GM19395 (cell line): ENCODE data around the gene FBXW8.

ENCODE experiments used
- ATAC-seq: cut with Tn5 transposase; IDR thresholded peaks from one replicate; pipeline ENCODE4 v1.9.1; 2021; ENCODE audit warnings: mild to moderate bottlenecking, moderate library complexity; ENCODE audit not compliant: unreplicated experiment

The FBXW8 gene

DNA sequence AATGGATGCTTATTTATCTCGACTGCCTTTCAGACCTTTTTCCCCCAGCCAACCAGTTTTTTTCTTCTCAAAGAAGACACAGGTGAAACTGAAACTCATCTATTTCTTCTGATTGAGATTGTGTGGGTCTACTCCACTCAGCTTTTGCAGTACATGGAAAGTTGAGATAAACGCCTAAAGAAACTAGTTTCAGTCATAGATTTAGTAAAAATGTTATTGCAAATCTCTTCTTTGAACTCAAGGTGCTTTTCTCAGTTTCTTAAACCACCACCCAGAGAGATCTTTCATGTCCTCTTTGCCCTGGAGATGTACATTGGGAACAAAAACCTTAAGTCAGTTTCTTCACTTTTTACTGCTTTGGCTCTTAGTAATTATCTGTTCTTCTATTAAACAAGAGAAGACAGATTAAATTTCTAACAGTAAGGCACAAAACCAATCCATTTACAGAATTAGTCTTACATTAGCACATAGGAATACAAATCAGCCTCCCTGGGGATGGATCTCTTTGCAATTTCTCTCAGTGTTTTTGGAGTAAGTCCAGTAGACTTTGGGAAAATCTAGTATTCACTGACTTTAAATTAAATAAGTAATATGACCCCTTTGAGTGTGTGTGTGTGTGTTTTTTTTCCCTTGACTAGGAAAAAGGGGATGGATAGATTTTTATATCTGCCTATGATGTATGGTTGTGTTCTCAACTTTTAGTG lies 11.6 kb downstream of the FBXW8 start:
- ATAC-seq: peak; percentile 75

DNA sequence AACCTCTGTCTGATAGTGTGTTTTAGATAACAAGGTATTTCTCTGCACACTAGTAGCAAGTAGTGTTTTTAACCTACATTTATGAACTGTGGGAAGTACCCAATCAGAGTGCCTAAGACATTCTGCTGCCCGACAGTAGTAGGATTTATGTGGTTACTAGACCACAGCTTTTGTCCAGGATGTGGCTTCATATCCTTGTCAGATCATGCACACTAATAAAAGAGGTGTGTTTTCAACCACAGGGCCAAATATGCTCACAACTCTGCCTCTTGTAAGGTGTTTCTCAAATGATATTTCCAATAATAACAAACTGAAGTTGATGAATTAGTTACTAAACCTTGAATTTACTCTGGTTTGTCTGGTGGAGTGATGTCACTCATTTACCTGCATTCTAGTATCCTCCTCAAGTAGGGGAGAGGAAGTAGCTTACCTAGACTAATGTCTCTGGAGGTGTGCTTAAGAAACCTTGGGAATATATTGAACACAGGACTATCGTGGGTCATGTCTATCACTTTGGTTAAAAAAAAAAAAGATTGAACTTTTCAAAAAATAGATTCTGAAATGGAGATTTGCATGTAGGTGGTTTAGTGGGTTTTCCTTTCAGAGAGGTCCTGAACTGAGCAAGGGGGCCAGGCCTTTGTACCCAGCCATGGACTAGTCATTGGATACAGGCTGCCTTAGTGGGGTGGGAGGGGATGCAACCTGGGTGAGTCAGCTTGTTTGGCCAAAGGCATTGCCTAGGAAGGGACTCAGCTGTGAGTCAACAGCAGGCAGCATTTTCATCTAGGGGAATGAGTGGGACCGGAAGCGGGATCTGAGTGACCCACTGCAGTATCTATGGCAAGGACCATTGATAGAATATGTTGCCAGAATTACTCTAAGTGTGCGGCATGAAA lies 14.1 kb downstream of the FBXW8 start:
- ATAC-seq: peak; percentile 81

DNA sequence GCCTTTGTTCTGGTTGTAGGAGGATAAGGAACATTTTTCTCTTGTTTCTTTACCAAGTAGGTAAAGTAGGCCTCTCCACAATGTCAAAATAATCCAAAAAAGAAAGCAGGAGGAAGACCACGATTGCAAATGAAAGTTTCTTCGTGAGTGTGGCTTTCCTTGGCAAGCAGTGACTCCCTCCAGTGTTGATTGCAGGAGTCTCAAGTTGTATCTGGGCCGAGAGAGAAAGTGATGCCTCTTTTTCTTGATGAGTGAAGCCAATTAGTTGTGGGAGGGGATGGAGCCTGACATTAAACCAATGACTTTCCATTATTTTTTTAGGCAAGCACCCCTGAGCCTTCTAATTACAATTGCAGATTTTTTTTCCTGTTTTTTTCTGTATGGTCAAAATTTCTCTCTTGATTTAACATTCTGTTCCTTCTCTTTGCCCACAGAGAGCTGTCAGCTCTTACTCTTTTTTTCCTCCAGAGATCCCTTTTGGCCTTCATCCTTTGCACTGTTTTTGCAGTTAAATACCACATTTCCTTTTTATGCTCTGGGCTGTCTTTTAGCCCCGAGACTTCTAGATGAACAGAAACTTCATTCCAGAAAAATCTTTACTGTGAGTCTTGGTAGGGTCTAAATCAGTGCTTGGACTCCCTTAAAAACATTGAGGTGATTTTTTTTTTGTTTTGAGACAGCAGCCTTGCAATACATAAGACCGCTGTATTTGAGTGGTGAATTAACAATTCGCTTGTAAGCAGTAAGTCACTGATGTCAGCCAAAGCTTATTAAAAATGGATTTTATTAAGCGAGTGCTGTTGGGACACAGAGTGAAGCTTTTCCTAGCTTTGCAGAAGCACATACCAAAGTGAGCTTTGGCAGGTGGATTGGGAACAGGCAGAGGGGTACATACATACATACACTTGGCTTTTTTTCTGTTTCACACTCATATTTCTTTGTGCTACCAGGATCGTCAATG lies 15.8 kb downstream of the FBXW8 start:
- ATAC-seq: no peak

DNA sequence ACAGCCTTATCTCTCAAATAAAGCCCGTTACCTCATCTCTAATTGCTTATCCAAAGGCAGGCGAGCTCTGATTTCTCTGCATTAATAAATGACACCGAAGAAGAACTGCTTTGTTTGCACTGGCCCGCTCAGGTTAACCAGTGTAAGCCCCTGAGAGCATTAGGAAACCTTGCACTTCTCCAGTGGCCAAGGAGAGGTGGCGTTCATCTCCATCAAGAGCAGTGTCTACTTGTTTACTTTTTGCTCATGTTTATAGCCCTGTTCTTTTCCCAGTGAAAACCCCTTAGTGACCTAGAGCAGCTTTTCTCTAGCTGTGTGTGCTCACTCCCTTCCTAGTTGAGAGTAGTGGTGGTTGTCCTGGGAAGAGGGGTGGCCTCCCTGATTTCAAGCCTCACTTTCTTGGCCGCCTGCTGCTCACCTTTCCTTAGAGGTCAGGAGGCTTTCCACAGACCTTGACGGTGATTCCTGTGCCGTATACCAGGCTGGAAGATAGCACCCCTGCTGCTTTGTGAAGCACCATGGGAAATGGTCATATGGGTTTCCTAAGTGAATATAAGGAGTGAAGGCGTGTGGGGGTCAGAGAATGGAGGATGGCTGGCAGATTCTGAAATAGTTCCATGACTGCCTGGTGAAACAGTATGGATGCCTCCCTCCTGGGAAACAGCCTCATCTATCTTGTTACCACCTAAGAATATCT lies 16.6 kb downstream of the FBXW8 start:
- no peak for ATAC-seq

DNA sequence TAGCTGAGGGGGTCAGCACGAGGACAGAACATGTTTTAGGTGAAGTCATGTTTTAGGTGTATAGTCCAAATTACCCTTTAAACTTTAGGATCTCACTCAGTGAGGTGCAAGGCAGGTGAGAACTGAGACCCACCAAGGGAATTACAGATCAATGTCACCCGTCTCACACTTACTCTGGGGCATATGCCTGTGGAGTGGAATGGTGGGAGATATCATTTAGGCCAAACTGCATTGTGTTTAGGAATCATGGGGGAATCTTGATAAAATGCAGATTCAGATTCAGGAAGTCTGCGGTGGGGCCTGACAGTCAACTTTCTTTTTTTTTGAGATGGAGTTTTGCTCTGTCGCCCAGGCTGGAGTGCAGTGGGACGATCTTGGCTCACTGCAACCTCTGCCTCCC lies 17.8 kb downstream of the FBXW8 start:
- ATAC-seq: no peak

DNA sequence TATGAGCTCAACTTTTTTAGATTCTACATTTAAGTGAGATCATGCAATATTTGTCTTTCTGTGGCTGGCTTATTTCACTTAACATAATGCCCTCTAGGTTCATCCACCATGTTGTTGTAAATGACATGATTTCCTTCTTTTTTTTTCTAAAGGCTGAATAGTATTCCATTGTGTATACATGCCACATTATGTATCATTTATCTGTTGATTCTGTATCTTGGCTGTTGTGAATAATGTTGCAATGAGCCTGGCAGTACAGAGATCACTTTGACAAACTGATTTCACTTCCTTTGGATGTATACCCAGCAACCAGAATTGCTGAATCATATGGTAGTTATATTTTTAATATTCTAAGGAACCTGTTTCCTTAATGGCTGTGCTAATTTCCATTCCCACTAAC lies 19.1 kb downstream of the FBXW8 start:
- no peak for ATAC-seq

DNA sequence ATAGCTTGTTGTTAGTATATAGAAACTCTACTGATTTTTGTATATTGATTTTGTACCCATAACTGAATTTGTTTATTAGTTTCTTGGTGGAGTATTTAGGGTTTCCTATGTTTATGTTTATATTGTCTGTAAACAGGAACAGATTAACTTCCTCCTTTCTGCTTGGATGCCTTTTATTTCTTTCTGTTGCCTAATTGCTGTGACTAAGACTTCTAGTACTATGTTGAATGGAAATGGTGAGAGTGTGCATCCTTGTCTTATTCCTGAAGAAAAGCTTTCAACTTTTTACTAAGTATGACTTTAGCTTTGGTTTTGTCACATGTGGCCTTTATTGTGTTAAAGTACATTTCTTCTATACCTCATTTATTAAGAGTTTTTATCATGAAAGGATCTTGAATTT lies 20.9 kb downstream of the FBXW8 start:
- no peak for ATAC-seq

DNA sequence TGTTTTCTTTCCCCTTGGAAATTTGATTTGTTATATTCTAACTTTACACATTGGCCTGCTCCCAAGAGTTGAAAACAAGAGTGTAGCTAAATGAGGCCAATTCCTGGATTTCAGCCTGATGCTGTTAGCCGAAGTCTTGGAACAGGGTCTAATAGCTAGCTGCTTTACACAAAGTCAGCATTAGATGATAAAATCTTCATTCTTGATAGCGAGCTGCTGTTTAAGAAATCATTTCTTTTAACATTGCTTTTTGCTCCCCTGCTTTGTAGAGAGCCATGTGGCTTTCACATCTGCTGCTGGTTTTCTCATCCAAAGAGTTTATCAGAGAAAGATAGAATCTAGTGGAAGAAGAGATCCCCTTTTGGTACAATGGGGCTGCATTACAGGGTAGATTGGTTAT lies 22.3 kb downstream of the FBXW8 start:
- no peak for ATAC-seq

DNA sequence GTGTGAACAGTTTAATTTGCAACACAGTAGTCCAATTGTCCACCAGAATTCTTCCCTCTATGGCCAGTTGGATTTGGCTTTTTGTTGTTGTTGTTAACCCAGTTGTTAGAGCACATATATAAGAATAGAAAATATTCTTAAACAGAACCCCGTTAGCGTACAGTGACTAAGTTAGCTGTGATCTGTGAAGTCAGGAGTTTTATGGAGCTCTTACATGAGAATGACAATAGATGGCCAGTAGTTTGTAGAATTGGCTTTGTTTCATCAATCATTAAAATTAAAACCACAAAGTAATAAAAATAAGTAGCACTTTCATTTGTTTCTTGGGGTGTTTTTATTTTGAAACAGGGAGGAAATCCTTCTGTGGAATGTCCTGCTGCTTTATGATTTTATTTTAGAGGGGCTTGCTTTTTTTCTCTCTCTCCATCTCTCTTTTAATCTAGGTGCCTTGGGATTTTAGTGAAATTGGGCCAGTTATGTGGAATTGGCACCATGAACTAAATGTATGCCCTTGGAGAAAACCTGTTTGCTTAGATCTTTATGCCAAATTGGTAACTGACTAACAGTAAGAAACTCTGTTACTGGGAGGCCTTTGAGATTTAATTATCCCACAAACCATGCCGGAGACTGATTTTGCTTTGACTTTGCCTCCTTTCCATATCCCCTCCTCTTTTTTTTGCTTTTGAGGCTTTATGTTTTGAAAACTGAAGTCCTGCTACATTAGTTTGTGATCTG lies 22.9 kb downstream of the FBXW8 start:
- no peak for ATAC-seq

DNA sequence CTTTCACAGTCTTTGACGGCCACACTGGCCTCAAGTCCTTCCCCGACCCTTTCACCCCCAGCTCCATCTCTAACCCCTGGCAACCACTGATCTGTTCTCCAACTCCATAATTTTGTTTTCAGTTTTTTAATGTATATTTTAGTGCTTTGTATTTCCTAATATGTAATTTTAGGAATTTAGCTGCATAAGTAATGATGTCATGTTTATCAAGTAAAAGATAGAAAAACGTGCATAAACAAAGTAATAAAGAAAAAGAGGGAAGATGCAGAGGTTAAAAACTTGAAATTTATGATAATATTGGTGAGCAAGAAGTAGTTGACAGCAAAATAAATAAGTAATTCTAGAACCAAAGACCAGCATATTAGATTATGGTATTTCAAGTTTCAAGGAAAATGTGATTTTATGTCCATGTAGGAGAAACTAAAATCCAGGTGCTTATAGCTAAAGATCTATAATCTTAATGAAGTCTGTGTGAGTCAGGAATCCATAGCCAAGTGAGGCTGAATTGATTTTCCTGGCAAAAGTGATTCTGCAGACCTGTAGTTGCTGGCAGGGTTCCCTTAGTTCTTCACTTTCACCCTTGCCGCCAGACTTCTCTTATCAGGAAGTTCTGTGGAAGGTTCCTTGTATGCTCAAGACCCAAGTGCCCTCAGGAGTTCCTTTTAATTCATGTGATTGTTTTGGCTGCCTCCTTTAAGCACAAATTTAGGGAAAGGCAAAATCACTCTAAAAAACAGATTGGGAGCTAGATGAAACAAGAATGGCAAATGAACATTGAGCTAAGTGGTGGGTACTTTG lies 24.4 kb downstream of the FBXW8 start:
- ATAC-seq: no peak

DNA sequence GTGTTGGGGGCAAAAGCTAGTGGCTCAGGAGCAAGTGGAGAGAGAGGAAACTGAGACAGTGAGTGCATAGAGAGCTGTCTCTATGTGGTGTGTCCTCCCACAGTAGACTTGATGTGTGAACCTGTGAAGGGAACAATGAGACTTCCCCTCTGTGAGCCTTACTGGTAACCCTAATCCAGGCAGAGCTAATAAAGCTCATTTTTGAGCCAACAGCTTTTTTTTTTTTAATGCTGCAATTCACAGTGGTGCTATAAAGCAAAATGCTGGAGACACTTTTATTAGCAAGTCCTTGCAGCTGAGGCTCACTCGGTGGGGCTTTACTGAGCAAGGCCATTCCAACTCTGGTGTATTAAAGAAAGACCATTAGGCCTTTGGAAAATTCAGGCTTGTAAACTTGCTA lies 26.9 kb downstream of the FBXW8 start:
- no peak for ATAC-seq

DNA sequence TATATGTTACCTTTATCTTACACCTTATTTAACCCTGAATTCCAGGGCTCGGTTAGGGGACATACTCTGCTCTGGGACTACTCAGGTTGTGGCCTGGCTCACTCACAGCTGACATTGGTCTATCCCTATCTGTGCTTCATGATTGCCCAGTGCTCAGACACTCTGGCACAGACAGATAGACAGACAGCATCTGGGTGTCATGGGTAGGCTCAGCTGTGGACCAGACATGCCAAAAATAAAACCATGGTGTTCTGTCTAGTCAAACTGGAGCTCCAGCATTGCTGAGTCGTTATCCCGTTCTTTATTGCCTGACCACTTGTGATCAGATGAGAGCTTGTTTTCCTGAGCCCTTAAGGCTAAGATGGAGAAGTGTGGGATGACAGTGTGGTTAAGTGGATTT lies 29.0 kb downstream of the FBXW8 start:
- no peak for ATAC-seq

DNA sequence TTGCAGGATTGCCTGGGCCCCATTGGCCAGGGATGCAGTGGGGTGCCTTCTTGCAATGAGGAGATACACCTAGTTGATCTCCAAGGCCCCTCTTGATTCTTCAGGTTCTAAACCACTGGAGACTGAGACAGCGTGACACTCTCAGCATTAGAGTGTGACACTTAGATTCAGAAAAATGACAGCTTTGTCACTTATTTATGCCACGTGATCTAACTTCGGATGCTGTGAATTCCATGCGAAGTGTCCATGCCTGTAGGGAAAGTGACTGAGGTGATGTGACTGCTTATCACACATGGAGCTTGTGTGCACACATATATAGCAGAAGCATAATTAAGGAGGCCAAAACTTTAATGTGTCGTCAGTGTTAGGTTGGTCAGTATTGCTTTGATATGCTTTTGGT lies 30.4 kb downstream of the FBXW8 start:
- ATAC-seq: no peak

DNA sequence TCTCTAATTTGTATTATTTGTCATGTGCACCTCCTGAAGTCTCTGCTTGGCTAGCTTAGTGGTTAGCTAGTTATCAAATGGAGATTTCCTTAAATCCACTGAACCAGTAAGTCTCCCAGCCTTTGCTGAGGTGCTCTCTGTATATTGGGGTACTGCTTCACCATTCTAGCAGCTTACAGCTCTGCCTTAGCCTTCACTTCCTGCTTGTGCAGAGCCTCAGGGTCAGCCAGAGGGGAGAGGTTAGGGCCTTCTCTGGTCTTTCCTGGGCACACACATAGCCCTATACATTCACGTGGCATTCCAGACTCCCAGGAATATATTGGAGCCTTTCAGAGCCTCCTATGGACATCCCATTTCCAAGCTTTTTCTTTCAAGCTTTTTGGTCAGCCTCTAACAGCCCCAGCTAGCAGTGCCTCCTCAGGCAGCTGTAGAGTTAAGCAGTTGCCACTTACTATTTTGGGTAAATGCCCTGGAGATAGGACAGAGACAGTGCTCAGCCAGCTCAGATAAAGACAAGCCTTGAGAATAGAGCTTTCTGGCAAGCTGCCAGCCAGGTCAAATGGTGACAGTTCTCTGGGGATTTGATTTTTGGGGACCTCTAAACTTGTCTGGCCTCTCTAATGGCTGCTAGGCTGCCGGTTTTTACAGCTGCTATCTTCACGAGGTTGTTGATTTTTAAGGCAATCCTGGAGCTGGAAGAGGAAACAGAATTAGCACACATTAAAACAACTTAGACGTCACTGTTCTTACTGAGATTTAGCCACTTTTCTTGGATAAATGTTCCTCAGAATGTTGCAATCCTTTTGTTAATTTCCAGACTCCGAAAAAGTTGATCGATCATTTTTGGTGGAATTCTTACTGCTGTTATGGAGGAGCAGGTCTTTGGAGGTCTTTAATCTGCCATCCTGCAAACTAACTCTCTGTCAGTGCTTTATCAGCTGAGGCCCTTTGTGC lies 32.9 kb downstream of the FBXW8 start:
- no peak for ATAC-seq

DNA sequence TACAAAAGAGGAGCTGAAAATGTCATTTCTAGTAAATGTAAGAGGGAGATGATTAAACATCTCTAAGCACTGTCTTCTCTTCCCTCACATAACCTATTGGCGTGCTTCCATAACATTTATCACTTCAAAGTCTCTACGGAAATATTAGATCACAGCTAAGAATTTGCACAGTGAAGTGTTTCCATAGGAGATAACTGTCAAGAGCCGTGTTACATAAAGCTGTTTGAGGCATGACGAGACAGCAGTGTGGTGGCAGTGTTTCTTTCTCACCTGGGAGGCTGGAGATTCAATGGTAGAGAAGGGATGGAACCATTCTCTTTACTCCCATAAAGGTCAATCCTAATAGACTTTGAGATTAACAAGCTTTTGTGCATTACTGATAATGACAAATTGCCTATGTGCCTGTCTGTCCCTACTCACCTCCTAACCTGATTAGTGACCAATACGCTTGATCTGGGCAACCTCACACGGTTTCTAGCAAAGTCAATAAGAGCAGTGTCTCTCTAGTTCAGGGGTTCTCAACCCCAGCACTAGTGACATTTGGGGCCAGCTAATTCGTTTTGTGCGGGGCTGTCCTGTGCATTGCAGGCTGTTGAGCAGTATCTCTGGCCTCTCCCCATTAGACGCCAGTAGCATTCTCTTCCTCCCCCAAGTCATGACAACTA lies 35.3 kb downstream of the FBXW8 start:
- no peak for ATAC-seq

DNA sequence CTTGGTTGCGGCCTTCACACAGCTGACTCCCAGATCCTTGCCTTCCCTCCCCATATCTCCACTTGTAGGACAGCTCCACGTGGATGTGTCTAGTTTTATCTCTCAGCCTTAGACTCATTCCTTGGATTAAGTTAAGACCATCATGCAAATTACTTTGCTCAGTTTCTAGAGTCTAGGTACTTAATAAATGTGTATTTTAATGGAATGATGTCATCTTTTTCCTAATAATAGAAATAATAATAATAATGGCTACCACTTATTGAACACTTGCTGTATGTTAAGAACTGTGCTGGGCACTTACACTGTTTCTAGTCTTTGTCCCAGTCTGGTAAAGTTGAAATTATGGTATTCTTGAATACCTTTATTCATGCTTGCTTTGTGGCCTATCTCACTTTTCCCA lies 37.5 kb downstream of the FBXW8 start:
- ATAC-seq: no peak

DNA sequence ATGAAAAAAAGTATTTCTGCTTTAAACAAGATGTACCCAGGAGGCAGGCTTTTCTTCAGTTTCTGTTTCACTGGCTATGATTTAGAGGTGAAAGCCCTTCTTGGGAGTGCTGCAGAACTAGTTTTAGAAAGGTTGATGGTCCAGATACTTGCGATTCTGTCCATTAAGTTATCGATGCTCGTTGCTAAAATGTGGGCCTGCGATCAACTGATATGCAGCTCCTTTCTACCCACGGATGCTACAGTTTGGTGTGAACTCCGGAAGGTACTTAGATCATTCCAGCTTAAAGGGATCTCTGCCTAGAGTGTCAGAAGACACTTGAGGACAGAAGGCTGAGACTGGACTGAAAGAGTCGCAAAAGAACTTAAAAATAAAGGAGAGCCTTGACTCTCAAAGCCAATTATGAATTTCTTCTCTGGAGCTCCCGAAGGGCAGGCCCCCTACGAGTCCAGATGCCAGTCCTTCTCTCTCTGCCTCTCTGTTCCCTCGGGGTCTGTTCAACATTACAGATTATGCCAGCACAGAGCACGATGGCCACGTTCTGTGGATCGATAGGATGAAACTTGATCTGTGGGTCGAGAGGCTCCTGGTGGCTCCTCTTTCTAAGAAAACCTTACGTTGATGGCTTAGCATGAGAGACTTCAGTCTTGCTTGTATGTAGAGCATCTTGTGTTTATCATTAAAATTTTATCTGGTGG lies 40.0 kb downstream of the FBXW8 start:
- ATAC-seq: no peak
